Prostate gland (tissue), 2 donors: ENCODE measurements around the gene CREB1.

Experiments
- CTCF ChIP-seq, 4 experiments: fragments of 200-600 bp in 2 of 4; fragments of 450-650 bp in 2 of 4; sonication (generic) in 2 of 4; IDR thresholded peaks; 1 replicate in 3 of 4; 2 replicates in 1 of 4; pipeline ENCODE4 v1.5.1; 2016 to 2019; ENCODE audit warnings: antibody characterized with exemption in 4 of 4, mild to moderate bottlenecking in 2 of 4, moderate library complexity in 2 of 4
- POLR2A ChIP-seq: fragments of 450-650 bp; IDR thresholded peaks from one replicate; pipeline ENCODE4 v1.6.1; 2016; ENCODE audit warnings: antibody characterized with exemption, mild to moderate bottlenecking
- POLR2AphosphoS5 ChIP-seq: sonication (generic); formaldehyde crosslinking; IDR thresholded peaks from one replicate; pipeline ENCODE4 v1.6.1; 2017; ENCODE audit warnings: antibody characterized with exemption

GRCh38 chr2:207549145-207549544 lies 19.4 kb downstream of the CREB1 start:
- no peak for TF ChIP-seq CTCF (IDR thresholded peaks at IDR 0.05)
- no peak for TF ChIP-seq POLR2A
- no peak for TF ChIP-seq POLR2AphosphoS5
